Trophoblast cell (in vitro differentiated cells and primary cell): ENCODE measurements around the gene MYO7A.

Experiments
- DNase-seq, 2 donors: peaks; one replicate each; pipeline ENCODE4 v3.0.0-alpha.2; 2016
- H2AFZ ChIP-seq: 2 replicates; pipeline ENCODE4 v1.6.1; 2013; ENCODE audit warnings: low read length, moderate library complexity, mild to moderate bottlenecking; ENCODE audit not compliant: insufficient read depth, poor library complexity
- H2AK5ac ChIP-seq: 2 replicates; pipeline ENCODE4 v1.6.1; 2013; ENCODE audit warnings: mild to moderate bottlenecking, low read length
- H2BK120ac ChIP-seq: 2 replicates; pipeline ENCODE4 v1.6.1; 2013; ENCODE audit warnings: low read length, mild to moderate bottlenecking, moderate library complexity; ENCODE audit not compliant: insufficient read depth, poor library complexity
- H2BK12ac ChIP-seq: 2 replicates; pipeline ENCODE4 v1.6.1; 2013; ENCODE audit warnings: mild to moderate bottlenecking, low read length, moderate library complexity
- H2BK5ac ChIP-seq: 2 replicates; pipeline ENCODE4 v1.6.1; 2013; ENCODE audit warnings: low read length, low read depth, moderate library complexity, mild to moderate bottlenecking; ENCODE audit not compliant: poor library complexity
- H3K14ac ChIP-seq: 2 replicates; pipeline ENCODE4 v1.6.1; 2013; ENCODE audit warnings: mild to moderate bottlenecking, low read length
- H3K18ac ChIP-seq: 2 replicates; pipeline ENCODE4 v1.6.1; 2013; ENCODE audit warnings: mild to moderate bottlenecking, low read length
- H3K23ac ChIP-seq: 2 replicates; pipeline ENCODE4 v1.6.1; 2013; ENCODE audit warnings: low read length
- H3K27ac ChIP-seq: 2 replicates; pipeline ENCODE4 v1.5.1; 2013; ENCODE audit warnings: low read depth, mild to moderate bottlenecking, inconsistent platforms, low read length, moderate library complexity
- H3K27me3 ChIP-seq: 2 replicates; pipeline ENCODE4 v1.6.1; 2013; ENCODE audit warnings: inconsistent platforms, mild to moderate bottlenecking, low read length, moderate library complexity; ENCODE audit not compliant: insufficient read depth
- H3K36me3 ChIP-seq, 2 experiments: 1 replicate in 1 of 2; 2 replicates in 1 of 2; pipeline ENCODE4 v1.6.1; 2013; ENCODE audit warnings: low read length in 2 of 2, mild to moderate bottlenecking in 2 of 2, moderate library complexity in 1 of 2; ENCODE audit not compliant: insufficient read depth in 2 of 2, control insufficient read depth in 1 of 2
- H3K4ac ChIP-seq: 2 replicates; pipeline ENCODE4 v1.6.1; 2013; ENCODE audit warnings: low read depth, mild to moderate bottlenecking, low read length, moderate library complexity
- H3K4me1 ChIP-seq, 2 experiments: 1 replicate in 1 of 2; 2 replicates in 1 of 2; pipeline ENCODE4 v1.6.1; 2013; ENCODE audit warnings: low read length in 2 of 2, mild to moderate bottlenecking in 2 of 2, moderate library complexity in 1 of 2; ENCODE audit not compliant: insufficient read depth in 2 of 2, control insufficient read depth in 1 of 2
- H3K4me2 ChIP-seq: 2 replicates; pipeline ENCODE4 v1.6.1; 2013; ENCODE audit warnings: inconsistent platforms, mild to moderate bottlenecking, low read length, moderate library complexity
- H3K4me3 ChIP-seq: 2 replicates; pipeline ENCODE4 v1.5.1; 2013; ENCODE audit warnings: mild to moderate bottlenecking, low read depth, low read length, inconsistent platforms
- H3K79me1 ChIP-seq: one replicate; pipeline ENCODE4 v1.6.1; 2013; ENCODE audit warnings: low read length
- H3K79me2 ChIP-seq: 2 replicates; pipeline ENCODE4 v1.6.1; 2013; ENCODE audit warnings: low read length, mild to moderate bottlenecking; ENCODE audit not compliant: control insufficient read depth, insufficient read depth, poor library complexity
- H3K9ac ChIP-seq: 2 replicates; pipeline ENCODE4 v1.6.1; 2013; ENCODE audit warnings: mild to moderate bottlenecking, low read length
- H3K9me3 ChIP-seq: 2 replicates; pipeline ENCODE4 v1.6.1; 2013; ENCODE audit warnings: low read depth, mild to moderate bottlenecking, control low read depth, inconsistent platforms, low read length; ENCODE audit not compliant: insufficient read depth
- H4K12ac ChIP-seq: 2 replicates; pipeline ENCODE4 v1.6.1; 2013; ENCODE audit warnings: low read depth, mild to moderate bottlenecking, low read length, moderate library complexity
- H4K8ac ChIP-seq: 2 replicates; pipeline ENCODE4 v1.6.1; 2013; ENCODE audit warnings: low read depth, mild to moderate bottlenecking, low read length, moderate library complexity
- H4K91ac ChIP-seq: one replicate; pipeline ENCODE4 v1.6.1; 2013; ENCODE audit warnings: low read depth, mild to moderate bottlenecking, low read length, moderate library complexity
- WGBS: extraction: QIAGEN DNeasy Blood & Tissue Kit; methylation state at CpG from one replicate; pipeline ENCODE4 v1.1.7; 2013; ENCODE audit warnings: missing lambda C conversion rate; ENCODE audit not compliant: insufficient read length, insufficient coverage; ENCODE audit errors: extremely low coverage; 5-methylcytosine and 5-hydroxymethylcytosine counted together

Gene MYO7A

GRCh38 chr11:77092382-77092781 lies 35.7 kb upstream of the MYO7A start:
- Histone ChIP-seq H3K18ac (no peak overlapping the region), H3K4me2 (no peak overlapping the region), H4K91ac (no peak overlapping the region), H3K27me3 (no peaks in the 10 kb centered on the region), H2AK5ac (no peak overlapping the region), H3K27ac (no peak overlapping the region), H3K14ac (no peak overlapping the region), H3K79me1 (no peaks in the 10 kb centered on the region), H2BK12ac (no peak overlapping the region), H4K8ac (no peak overlapping the region), H3K4me1 (peaks cover 12 to 14% of the 10 kb centered on the region in 2 experiments), H3K9ac (no peak overlapping the region), H3K23ac (no peak overlapping the region), H3K36me3 (no peaks in the 10 kb centered on the region), H3K79me2 (no peaks in the 10 kb centered on the region), H2BK5ac (no peak overlapping the region), H2BK120ac (no peak overlapping the region), H4K12ac (no peak overlapping the region), H3K9me3 (no peaks in the 10 kb centered on the region), H2AFZ (no peak overlapping the region), H3K4me3 (no peak overlapping the region), H3K4ac (no peak overlapping the region)
- DNase-seq: no peak
- no CpG with 5 or more reads among the region's 7 CpGs for WGBS

GRCh38 chr11:77093056-77093891 lies 34.8 kb upstream of the MYO7A start:
- Histone ChIP-seq H3K18ac (no peak overlapping the region), H2AK5ac (no peak overlapping the region), H3K79me1 (no peaks in the 10 kb centered on the region), H3K23ac (no peak overlapping the region), H4K8ac (no peak overlapping the region), H2BK120ac (no peak overlapping the region), H3K36me3 (no peaks in the 10 kb centered on the region), H3K27me3 (no peaks in the 10 kb centered on the region), H2AFZ (no peak overlapping the region), H3K9me3 (no peaks in the 10 kb centered on the region), H3K79me2 (no peaks in the 10 kb centered on the region), H3K4me2 (no peak overlapping the region), H2BK12ac (no peak overlapping the region), H3K4me1 (peaks cover 9 to 11% of the 10 kb centered on the region in 2 experiments), H3K27ac (no peak overlapping the region), H3K4me3 (no peak overlapping the region), H3K9ac (no peak overlapping the region), H2BK5ac (no peak overlapping the region), H4K91ac (no peak overlapping the region), H4K12ac (no peak overlapping the region), H3K14ac (no peak overlapping the region), H3K4ac (no peak overlapping the region)
- DNase-seq: no peak
- no CpG with 5 or more reads among the region's 33 CpGs for WGBS

DNA sequence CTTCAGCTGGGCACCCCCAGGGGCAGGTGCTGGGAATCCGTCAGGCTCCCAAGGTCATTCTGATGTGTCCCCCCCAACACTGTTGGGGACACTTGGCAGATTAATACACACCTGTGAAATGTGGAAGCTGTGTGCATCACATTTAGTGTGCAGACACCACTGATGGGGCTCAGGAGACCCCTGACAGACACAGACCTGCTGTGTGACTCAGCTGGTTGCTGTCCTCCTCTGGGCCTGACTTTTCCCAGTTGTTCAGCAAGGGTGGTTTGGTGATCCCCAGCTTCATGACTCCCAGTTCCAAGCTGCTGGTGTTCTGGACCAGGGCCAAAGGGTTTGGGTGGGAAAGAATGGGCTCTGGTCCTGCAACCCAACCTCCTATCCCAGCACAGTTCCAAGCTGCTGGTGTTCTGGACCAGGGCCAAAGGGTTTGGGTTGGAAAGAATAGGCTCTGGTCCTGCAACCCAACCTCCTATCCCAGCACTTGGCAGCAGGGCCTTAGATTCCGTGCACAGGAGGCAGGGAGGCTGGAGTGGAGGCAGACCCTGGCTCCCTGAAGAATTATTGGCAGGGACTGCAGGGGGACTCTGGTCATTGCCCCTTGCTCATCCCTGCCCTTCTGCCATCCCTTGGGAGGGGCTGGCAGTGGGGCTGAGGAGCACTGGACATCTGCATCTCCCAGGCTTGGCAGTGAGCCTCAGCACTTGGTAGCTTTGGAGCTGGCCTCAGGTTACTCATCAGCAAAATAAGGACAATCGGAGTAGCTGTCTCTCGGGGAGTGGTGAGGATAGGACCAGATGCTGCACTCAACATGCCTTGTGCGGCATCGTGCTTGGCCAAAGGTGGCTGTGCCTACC lies 33.8 kb upstream of the MYO7A start:
- no peak for DNase-seq
- no peak overlapping the region for H3K18ac ChIP-seq
- H3K27ac ChIP-seq: no peak overlapping the region
- no peak overlapping the region for H3K4me2 ChIP-seq
- H2AFZ ChIP-seq: no peak overlapping the region
- H3K23ac ChIP-seq: no peak overlapping the region
- WGBS: no CpG with 5 or more reads among the region's 6 CpGs
- H3K4ac ChIP-seq: no peak overlapping the region
- H4K91ac ChIP-seq: no peak overlapping the region
- no peak overlapping the region for H3K14ac ChIP-seq
- no peak overlapping the region for H4K8ac ChIP-seq
- peaks cover 2 to 4% of the 10 kb centered on the region in 2 experiments for H3K4me1 ChIP-seq
- H4K12ac ChIP-seq: no peak overlapping the region
- H3K36me3 ChIP-seq: no peaks in the 10 kb centered on the region
- H3K79me1 ChIP-seq: no peaks in the 10 kb centered on the region
- H3K9me3 ChIP-seq: no peaks in the 10 kb centered on the region
- no peaks in the 10 kb centered on the region for H3K79me2 ChIP-seq
- H2BK5ac ChIP-seq: no peak overlapping the region
- no peak overlapping the region for H3K4me3 ChIP-seq
- H3K9ac ChIP-seq: no peak overlapping the region
- no peak overlapping the region for H2BK12ac ChIP-seq
- H3K27me3 ChIP-seq: no peaks in the 10 kb centered on the region
- no peak overlapping the region for H2AK5ac ChIP-seq
- no peak overlapping the region for H2BK120ac ChIP-seq

GRCh38 chr11:77094841-77095365 lies 33.1 kb upstream of the MYO7A start:
- H2BK12ac ChIP-seq: no peak overlapping the region
- DNase-seq: no peak
- H2AK5ac ChIP-seq: no peak overlapping the region
- no peak overlapping the region for H3K4me2 ChIP-seq
- no peaks in the 10 kb centered on the region for H3K36me3 ChIP-seq
- H3K9me3 ChIP-seq: no peaks in the 10 kb centered on the region
- no peak overlapping the region for H2BK5ac ChIP-seq
- H3K23ac ChIP-seq: no peak overlapping the region
- H3K27me3 ChIP-seq: no peaks in the 10 kb centered on the region
- H3K27ac ChIP-seq: no peak overlapping the region
- H4K8ac ChIP-seq: no peak overlapping the region
- H3K79me2 ChIP-seq: no peaks in the 10 kb centered on the region
- H3K9ac ChIP-seq: no peak overlapping the region
- no peak overlapping the region for H3K4ac ChIP-seq
- no peak overlapping the region for H2BK120ac ChIP-seq
- no peak overlapping the region for H3K18ac ChIP-seq
- no peak overlapping the region for H4K91ac ChIP-seq
- H3K79me1 ChIP-seq: no peaks in the 10 kb centered on the region
- H3K4me1 ChIP-seq: peaks cover 2 to 4% of the 10 kb centered on the region in 2 experiments
- H4K12ac ChIP-seq: no peak overlapping the region
- no CpG with 5 or more reads among the region's 7 CpGs for WGBS
- H3K14ac ChIP-seq: no peak overlapping the region
- no peak overlapping the region for H2AFZ ChIP-seq
- no peak overlapping the region for H3K4me3 ChIP-seq
